Stimulated activated naive B cell treated with anti-CD40 and anti-IgM and Interleukin-4, amounts not matched to agents 10 μg/mL and 1 μg/mL and 100 μg/mL, for 72 hours (primary cell): ENCODE results near the gene PITX1.
A peak's percentile ranks its signal among the peaks of the same experiment; 100 is the strongest.
"Not testable (repeated sequence)": the region's sequence is repeated elsewhere in the genome, so short reads cannot be mapped to it uniquely, and the experiment has no call there.

Experiments used
- ATAC-seq, 2 donors: fragments of 150-1000 bp; cut with Tn5 transposase; replicated peaks; 2 replicates each; pipeline ENCODE4 v1.10.0; 2021; ENCODE audit warnings: moderate library complexity in 1 of 2
- DNase-seq: peaks from one replicate; pipeline ENCODE4 v3.0.0; 2021
- H3K27ac Mint-ChIP-seq: one replicate; pipeline ENCODE4 v1.8.0; 2022; ENCODE audit warnings: mild to moderate bottlenecking, mixed read lengths
- H3K27me3 Mint-ChIP-seq, 2 donors: one replicate each; pipeline ENCODE4 v1.8.0; 2022; ENCODE audit warnings: mixed read lengths in 2 of 2
- H3K36me3 Mint-ChIP-seq, 2 donors: one replicate each; pipeline ENCODE4 v1.8.0; 2022; ENCODE audit warnings: mixed read lengths in 2 of 2, mild to moderate bottlenecking in 1 of 2
- H3K4me1 Mint-ChIP-seq, 2 donors: one replicate each; pipeline ENCODE4 v1.8.0; 2022; ENCODE audit warnings: mixed read lengths in 2 of 2, mild to moderate bottlenecking in 1 of 2
- H3K4me3 Mint-ChIP-seq, 2 donors: one replicate each; pipeline ENCODE4 v1.8.0; 2022; ENCODE audit warnings: mild to moderate bottlenecking in 2 of 2, mixed read lengths in 2 of 2, moderate library complexity in 1 of 2
- H3K9me3 Mint-ChIP-seq, 2 donors: one replicate each; pipeline ENCODE4 v1.8.0; 2022; ENCODE audit warnings: mixed read lengths in 2 of 2, mild to moderate bottlenecking in 1 of 2

Gene PITX1

DNA sequence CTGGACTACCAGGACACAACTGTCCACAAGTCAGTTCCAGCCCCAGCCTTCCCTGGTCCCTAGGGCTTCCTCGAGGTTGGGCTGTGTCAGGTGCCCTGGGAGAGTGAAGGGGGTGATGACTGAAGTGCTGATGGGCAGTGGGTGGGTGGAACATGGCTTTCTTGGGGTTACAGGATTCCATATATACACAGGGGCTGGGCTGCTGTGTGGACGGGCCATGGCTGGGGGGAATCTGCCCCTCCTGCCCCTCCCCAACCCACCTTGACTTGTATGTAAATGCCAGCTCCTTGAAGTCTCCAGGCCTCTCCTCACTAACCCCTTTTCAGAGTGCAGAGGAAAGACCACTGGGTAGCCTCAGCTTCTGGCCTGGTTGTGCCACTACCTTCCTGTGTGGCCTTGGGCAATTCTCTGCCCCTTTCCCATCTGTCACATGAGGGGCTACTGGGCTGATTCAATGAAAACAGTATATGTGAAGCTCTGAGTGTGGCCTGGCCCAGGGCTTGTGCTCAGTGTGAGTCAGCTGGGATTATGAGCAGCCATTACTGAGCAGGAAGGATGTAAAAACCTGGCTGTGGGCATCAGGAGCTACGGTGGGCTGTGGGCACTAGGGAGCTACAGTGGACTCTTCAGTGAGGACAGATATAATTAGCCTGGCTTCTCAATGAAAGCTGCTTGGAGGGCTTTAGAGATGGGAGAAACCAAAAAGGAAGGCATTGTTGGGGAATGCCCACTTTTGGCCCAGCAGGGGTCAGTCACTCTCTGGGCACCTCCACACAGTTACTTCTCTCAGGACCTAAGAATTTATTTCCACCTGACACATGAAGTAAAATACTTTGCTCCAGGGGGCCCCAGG is 23.3 kb downstream of the PITX1 start:
- ATAC-seq: no peak
- peaks cover 4 to 9% of the 10 kb centered on the region in 2 donors for H3K27me3 Mint-ChIP-seq
- H3K9me3 Mint-ChIP-seq: peaks cover 0 to 4% of the 10 kb centered on the region in 2 donors
- H3K4me1 Mint-ChIP-seq: no peaks in the 10 kb centered on the region
- H3K36me3 Mint-ChIP-seq: peaks cover 0 to 4% of the 10 kb centered on the region in 2 donors
- H3K27ac Mint-ChIP-seq: no peak overlapping the region
- no peak for DNase-seq
- H3K4me3 Mint-ChIP-seq: no peak overlapping the region

DNA sequence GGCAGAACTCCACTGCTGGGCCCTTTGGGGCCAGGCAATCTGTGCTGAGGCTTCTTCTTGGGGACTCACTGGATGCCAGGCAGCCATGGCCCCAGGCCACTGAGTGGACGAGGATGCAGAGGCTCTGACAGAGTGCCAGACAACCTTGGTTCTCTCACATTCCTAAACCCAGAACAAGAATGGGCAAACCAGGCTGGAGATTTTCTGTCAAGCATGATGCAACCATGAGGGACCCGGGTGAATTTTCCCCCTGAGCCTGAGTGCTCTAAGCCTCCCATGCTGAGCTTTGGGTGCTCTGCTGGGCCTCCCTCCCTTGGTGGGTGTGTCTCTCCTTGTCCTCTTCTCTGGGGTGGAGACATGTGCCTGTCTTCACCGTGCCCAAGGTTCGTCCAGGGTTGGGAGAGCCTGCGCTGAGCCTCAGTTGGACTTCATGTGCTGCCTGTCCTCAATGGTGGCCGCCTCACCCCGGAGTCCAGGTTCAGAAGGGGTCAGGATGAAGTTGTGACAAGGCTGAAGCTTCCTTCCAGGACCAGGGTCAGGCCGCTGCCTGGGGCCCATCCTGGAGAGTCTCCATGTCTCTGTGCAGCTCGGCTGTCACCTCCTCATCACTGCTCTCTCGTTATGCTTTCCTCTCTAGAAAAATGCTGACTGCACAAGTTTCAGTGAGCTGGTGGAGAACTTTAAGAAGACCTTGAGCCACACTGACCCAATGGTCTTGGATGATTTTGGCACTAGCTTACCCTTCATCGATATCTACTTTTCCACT is 24.1 kb downstream of the PITX1 start:
- H3K27ac Mint-ChIP-seq: no peak overlapping the region
- ATAC-seq: no peak
- H3K36me3 Mint-ChIP-seq: peaks cover 0 to 4% of the 10 kb centered on the region in 2 donors
- H3K27me3 Mint-ChIP-seq: peaks cover 4 to 9% of the 10 kb centered on the region in 2 donors
- H3K4me1 Mint-ChIP-seq: no peaks in the 10 kb centered on the region
- DNase-seq: no peak
- H3K4me3 Mint-ChIP-seq: no peak overlapping the region
- peaks cover 0 to 4% of the 10 kb centered on the region in 2 donors for H3K9me3 Mint-ChIP-seq

DNA sequence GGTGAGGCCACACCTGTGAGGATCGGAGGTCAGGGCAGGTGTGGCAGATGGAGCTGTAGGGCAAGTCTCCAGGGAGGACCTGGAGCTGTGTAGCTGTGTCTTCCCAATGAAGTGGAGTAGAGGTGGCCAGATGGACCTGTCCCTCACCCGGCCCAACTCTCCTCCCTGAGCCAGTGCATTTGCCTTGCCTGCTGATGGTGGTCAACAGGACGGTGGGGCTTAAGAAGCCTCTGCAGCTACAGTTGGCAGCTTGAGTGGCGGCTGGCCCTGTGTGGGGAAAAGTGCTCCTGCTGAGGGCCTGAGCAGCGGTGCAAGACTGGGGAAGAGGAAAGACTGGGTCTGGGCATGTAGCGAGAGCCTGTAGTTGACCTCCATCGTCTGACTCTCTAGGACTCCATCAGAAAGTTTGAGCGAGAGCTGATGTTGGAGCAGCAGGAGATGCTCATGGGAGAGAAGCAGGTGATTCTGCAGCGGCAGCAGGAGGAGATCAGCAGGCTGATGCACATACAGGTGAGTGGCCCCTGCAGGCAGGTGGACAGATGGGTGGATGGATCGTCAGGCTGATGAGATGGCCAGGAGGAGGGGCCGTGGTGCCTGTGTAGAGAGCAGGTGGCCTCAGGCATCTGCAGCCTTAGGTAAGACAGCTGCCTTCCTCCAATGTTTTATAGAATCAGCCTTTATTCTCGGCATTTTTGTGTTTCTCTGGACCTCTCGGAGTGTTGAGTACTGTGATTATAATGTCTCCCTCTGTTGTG is 24.9 kb downstream of the PITX1 start:
- no peak overlapping the region for H3K27ac Mint-ChIP-seq
- H3K4me1 Mint-ChIP-seq: no peaks in the 10 kb centered on the region
- H3K9me3 Mint-ChIP-seq: peaks cover 0 to 4% of the 10 kb centered on the region in 2 donors
- peaks cover 7 to 15% of the 10 kb centered on the region in 2 donors for H3K27me3 Mint-ChIP-seq
- peaks cover 6 to 8% of the 10 kb centered on the region in 2 donors for H3K36me3 Mint-ChIP-seq
- H3K4me3 Mint-ChIP-seq: no peak overlapping the region
- DNase-seq: no peak
- ATAC-seq: no peak

- DNase-seq: no peak
- no peak overlapping the region for H3K27ac Mint-ChIP-seq
- no peak overlapping the region for H3K4me3 Mint-ChIP-seq
- peaks cover 8 to 9% of the 10 kb centered on the region in 2 donors for H3K36me3 Mint-ChIP-seq
- no peak for ATAC-seq
- no peaks in the 10 kb centered on the region for H3K4me1 Mint-ChIP-seq
- H3K27me3 Mint-ChIP-seq: peaks cover 8 to 10% of the 10 kb centered on the region in 2 donors
- H3K9me3 Mint-ChIP-seq: peaks cover 0 to 2% of the 10 kb centered on the region in 2 donors
Measured at GRCh38 chr5:135008556-135008955, 25.5 kb downstream of the PITX1 start.

DNA sequence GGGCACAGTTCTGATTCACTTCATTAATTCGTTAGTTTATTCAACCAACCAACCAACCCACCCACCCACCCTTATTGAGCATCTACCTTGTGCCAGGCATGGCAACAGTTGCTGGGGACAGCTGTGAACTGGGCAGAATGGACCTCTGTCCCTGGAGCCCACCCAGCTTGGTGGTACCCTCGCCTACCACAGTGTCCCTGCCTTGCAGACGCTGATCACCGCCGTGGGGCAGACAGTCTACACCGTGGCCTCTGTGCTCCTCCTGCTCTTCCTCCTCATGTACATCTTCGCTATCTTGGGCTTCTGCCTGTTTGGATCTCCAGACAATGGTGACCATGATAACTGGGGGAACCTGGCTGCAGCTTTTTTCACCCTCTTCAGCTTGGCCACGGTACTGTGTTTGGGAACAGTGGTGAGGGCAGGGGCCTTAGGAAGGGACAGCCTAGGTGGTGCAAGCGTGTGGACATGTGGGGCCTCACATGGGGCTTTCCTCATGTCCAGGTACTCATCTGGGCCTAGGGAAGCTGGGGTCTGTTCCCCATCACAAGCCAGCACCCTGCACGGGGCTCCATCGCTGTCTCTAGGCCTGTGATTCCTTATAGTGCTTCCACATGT is 26.2 kb downstream of the PITX1 start:
- DNase-seq (no peak), ATAC-seq (no peak)
- Mint-ChIP-seq H3K27me3 (peaks cover 5 to 8% of the 10 kb centered on the region in 2 donors), H3K4me3 (no peak overlapping the region), H3K27ac (no peak overlapping the region), H3K9me3 (no peaks in the 10 kb centered on the region), H3K4me1 (no peaks in the 10 kb centered on the region), H3K36me3 (peaks cover 8 to 9% of the 10 kb centered on the region in 2 donors)

DNA sequence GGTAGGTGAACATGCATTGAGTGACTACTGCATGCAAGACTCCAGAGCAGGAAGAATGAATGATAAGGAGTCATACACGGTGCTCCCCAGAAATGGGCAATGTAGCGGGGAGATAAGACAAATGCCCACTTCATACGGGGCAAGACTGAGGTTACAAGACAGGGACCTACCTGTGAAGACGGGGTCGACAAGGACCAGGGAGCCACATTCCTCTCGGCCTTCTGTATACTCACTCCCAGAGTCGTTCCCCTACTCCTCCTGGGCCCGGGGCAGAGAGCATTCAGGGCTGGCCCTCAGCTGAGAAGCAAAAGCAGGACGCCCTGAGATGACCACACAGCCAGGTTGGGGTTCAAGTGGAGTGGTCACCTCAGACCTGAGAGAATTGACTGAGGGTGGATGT is 26.7 kb downstream of the PITX1 start:
- H3K27me3 Mint-ChIP-seq: peaks cover 5 to 8% of the 10 kb centered on the region in 2 donors
- H3K4me3 Mint-ChIP-seq: no peak overlapping the region
- DNase-seq (no peak), ATAC-seq (no peak)
- H3K36me3 Mint-ChIP-seq: peaks cover 14 to 15% of the 10 kb centered on the region in 2 donors
- no peak overlapping the region for H3K27ac Mint-ChIP-seq
- no peaks in the 10 kb centered on the region for H3K4me1 Mint-ChIP-seq
- peaks cover 0 to 2% of the 10 kb centered on the region in 2 donors for H3K9me3 Mint-ChIP-seq

GRCh38 chr5:135005076-135005475 is 29.0 kb downstream of the PITX1 start:
- H3K27ac Mint-ChIP-seq: no peak overlapping the region
- peaks cover 5 to 8% of the 10 kb centered on the region in 2 donors for H3K27me3 Mint-ChIP-seq
- DNase-seq (no peak), ATAC-seq (no peak)
- H3K4me3 Mint-ChIP-seq: no peak overlapping the region
- no peaks in the 10 kb centered on the region for H3K4me1 Mint-ChIP-seq
- H3K36me3 Mint-ChIP-seq: peaks cover 12 to 17% of the 10 kb centered on the region in 2 donors
- peaks cover 0 to 2% of the 10 kb centered on the region in 2 donors for H3K9me3 Mint-ChIP-seq

DNA sequence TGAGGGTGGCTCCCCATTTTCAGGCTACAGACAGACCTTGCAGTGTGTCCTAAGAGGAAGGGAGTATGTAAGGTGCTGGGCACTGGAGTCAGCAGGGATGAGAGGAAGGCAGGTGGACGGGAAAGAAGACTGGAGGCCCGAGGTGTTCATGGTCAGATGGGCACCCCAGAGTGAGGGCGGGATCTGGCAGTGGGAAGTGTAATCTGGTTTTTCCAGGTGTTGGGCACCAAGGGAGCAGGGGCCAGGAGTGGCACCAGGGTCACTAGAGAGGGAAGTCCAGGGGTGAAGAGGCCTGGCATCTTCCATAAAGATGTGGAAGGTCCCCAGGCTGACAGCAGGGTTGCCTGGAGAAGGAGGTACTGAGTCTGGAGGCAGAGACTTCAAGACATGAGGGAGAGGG is 29.7 kb downstream of the PITX1 start:
- no peak overlapping the region for H3K4me3 Mint-ChIP-seq
- peaks cover 12 to 17% of the 10 kb centered on the region in 2 donors for H3K36me3 Mint-ChIP-seq
- peaks cover 0 to 2% of the 10 kb centered on the region in 2 donors for H3K9me3 Mint-ChIP-seq
- H3K27me3 Mint-ChIP-seq: peaks cover 5 to 8% of the 10 kb centered on the region in 2 donors
- no peak for ATAC-seq
- no peaks in the 10 kb centered on the region for H3K4me1 Mint-ChIP-seq
- DNase-seq: no peak
- H3K27ac Mint-ChIP-seq: no peak overlapping the region

- not testable (repeated sequence) for DNase-seq, ATAC-seq, H3K4me3 Mint-ChIP-seq, H3K27me3 Mint-ChIP-seq, H3K9me3 Mint-ChIP-seq, H3K27ac Mint-ChIP-seq
- peaks cover 7 to 14% of the 10 kb centered on the region in 2 donors for H3K36me3 Mint-ChIP-seq
- peaks cover 14 to 18% of the 10 kb centered on the region in 2 donors for H3K4me1 Mint-ChIP-seq
Measured at GRCh38 chr5:134998068-134998467, 36.0 kb downstream of the PITX1 start.

DNA sequence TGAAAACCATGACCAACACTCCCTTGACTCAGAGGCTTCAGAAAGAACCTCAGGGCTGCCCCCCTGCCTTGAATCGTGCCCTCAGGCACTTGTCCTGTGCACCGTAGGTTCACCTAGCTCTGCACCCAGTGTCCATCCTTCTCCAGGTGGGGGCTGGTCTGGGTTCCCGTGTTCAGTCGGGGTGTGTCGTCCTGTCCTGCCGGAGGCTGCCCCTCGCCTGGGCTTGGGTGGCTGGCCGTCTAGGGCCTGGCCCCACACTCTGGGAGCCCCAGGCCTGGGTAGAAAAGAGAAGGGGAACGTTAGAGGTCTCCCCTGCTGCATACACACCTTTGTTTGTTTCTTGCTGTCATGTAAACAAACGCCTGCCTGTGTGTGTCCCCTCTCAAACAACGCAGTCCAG is 37.0 kb downstream of the PITX1 start:
- H3K27me3 Mint-ChIP-seq: no peaks in the 10 kb centered on the region
- H3K27ac Mint-ChIP-seq: no peak overlapping the region
- H3K4me3 Mint-ChIP-seq: no peak overlapping the region
- DNase-seq: no peak
- H3K36me3 Mint-ChIP-seq: peaks cover 0 to 6% of the 10 kb centered on the region in 2 donors
- H3K9me3 Mint-ChIP-seq: no peaks in the 10 kb centered on the region
- no peak for ATAC-seq
- peaks cover 14 to 18% of the 10 kb centered on the region in 2 donors for H3K4me1 Mint-ChIP-seq

- Mint-ChIP-seq H3K27me3 (no peaks in the 10 kb centered on the region), H3K4me3 (no peak overlapping the region), H3K4me1 (peaks cover 14 to 18% of the 10 kb centered on the region in 2 donors), H3K27ac (no peak overlapping the region), H3K36me3 (peaks cover 0 to 6% of the 10 kb centered on the region in 2 donors), H3K9me3 (peaks cover 0 to 3% of the 10 kb centered on the region in 2 donors)
- ATAC-seq (no peak), DNase-seq (no peak)
Measured at GRCh38 chr5:134995850-134996402, 38.1 kb downstream of the PITX1 start.

GRCh38 chr5:134994560-134995156 is 39.4 kb downstream of the PITX1 start:
- H3K4me1 Mint-ChIP-seq: peaks cover 14 to 18% of the 10 kb centered on the region in 2 donors
- no peak overlapping the region for H3K4me3 Mint-ChIP-seq
- no peak for DNase-seq
- H3K27me3 Mint-ChIP-seq: no peaks in the 10 kb centered on the region
- peak; percentile 42 to 72 for ATAC-seq
- H3K27ac Mint-ChIP-seq: peak overlapping the region; percentile 9
- peaks cover 0 to 3% of the 10 kb centered on the region in 2 donors for H3K9me3 Mint-ChIP-seq
- peaks cover 0 to 6% of the 10 kb centered on the region in 2 donors for H3K36me3 Mint-ChIP-seq

GRCh38 chr5:134993161-134993560 is 40.9 kb downstream of the PITX1 start:
- Mint-ChIP-seq H3K9me3 (peaks cover 0 to 3% of the 10 kb centered on the region in 2 donors), H3K27me3 (no peaks in the 10 kb centered on the region), H3K4me3 (no peak overlapping the region), H3K4me1 (peaks cover 14 to 18% of the 10 kb centered on the region in 2 donors), H3K27ac (no peak overlapping the region), H3K36me3 (peaks cover 0 to 6% of the 10 kb centered on the region in 2 donors)
- ATAC-seq (no peak), DNase-seq (no peak)
